Tibial nerve (tissue), 4 donors: Measurements from ENCODE around the gene PSMC4. TPM values are rescaled to one million over a fixed set of nuclear protein-coding genes. Genes with fewer than 3 reads are reported as not detected.

Experiments used
- DNase-seq, 2 donors: peaks; one replicate each; pipeline ENCODE4 v3.0.0-alpha.2; 2019; ENCODE audit warnings: low spot score in 2 of 2
- H3K27ac ChIP-seq, 4 donors: fragments of 200-600 bp; sonication (generic) in 3 of 4; one replicate each; pipeline ENCODE4 v1.5.1; 2017 to 2019; ENCODE audit warnings: mild to moderate bottlenecking in 1 of 4
- H3K27me3 ChIP-seq, 2 donors: fragments of 200-600 bp; sonication (generic) in 1 of 2; one replicate each; pipeline versions ENCODE4 v1.5.1 to v1.6.0; 2017 to 2019
- H3K36me3 ChIP-seq, 3 donors: fragments of 200-600 bp; sonication (generic); one replicate each; pipeline ENCODE4 v1.5.1; 2018 to 2019
- H3K4me1 ChIP-seq, 4 donors: fragments of 200-600 bp; sonication (generic) in 3 of 4; one replicate each; pipeline ENCODE4 v1.5.1; 2017 to 2019
- H3K4me3 ChIP-seq, 4 donors: fragments of 200-600 bp; sonication (generic) in 3 of 4; one replicate each; pipeline ENCODE4 v1.5.1; 2017 to 2019; ENCODE audit warnings: mild to moderate bottlenecking in 1 of 4, moderate library complexity in 1 of 4
- H3K9me3 ChIP-seq, 4 donors: fragments of 200-600 bp; sonication (generic) in 3 of 4; one replicate each; pipeline ENCODE4 v1.5.1; 2017 to 2019
- EP300 ChIP-seq, 2 donors: sonication (generic); formaldehyde crosslinking; IDR thresholded peaks; one replicate each; pipeline ENCODE4 v1.6.1; 2017; ENCODE audit warnings: antibody characterized with exemption in 2 of 2, mild to moderate bottlenecking in 1 of 2
- POLR2A ChIP-seq, 2 donors: fragments of 450-650 bp; IDR thresholded peaks; one replicate each; pipeline ENCODE4 v1.6.1; 2017; ENCODE audit warnings: antibody characterized with exemption in 2 of 2, mild to moderate bottlenecking in 2 of 2, moderate library complexity in 2 of 2
- WGBS, 2 donors: methylation state at CpG; one replicate each; pipeline ENCODE4 v1.1.5; 2018; 5-methylcytosine and 5-hydroxymethylcytosine counted together
- total RNA-seq, 4 donors: library from RNA; depleted of rRNA; stranded (reverse); fragments of >200 nt; gene quantifications; one replicate each; pipeline ENCODE4 v1.1.0, GENCODE V29; 2016
- TF ChIP-seq, protein P1 (sequence below), 5 experiments: fragments of 200-600 bp in 3 of 5; fragments of 450-650 bp in 2 of 5; sonication (generic) in 3 of 5; IDR thresholded peaks; one replicate each; pipeline ENCODE4 v1.5.1; 2016 to 2019; ENCODE audit warnings: antibody characterized with exemption in 5 of 5, mild to moderate bottlenecking in 3 of 5, moderate library complexity in 2 of 5

The PSMC4 gene
- total RNA-seq: 10 to 100 TPM; 49.4 to 91.8 (median 69.5) TPM

DNA sequence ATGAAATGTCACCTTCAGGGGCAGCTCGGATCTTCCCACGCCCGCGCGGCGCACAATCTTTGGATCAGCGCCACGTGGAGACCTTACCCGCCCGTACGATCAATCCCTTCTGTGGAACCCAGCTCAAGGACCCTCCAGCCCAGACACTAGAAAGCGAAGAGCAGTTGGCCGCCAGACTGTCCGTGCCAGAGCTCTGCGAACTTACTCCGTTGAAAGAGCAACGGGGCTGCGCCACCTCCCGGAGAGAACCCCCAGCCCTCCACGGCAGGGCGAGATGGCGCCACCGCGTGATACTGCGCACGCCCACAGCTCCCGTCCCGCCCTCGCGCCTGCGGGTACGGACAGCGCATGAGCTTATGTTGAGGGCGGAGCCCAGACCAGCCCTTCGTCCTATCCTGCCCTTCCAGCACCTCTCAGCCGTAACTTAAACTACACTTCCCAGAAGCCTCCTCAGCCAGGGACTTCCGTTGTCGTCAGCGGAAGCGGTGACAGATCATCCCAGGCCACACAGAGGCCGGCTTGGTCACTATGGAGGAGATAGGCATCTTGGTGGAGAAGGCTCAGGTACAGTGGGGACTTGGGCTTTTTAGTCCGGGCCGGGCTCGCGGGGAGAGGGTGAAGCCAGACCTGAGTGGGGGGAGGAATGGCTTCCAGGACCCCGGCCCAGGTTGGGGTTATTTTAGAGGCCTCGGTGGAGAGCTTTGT, at the start of gene PSMC4:
PSMC4 (plus strand) TSS at position 491 of the 705 bp plus-strand sequence; CDS start at position 529, 38 bp downstream.
- peak within 1 kb of the TSS; percentile 70 to 96 (median 91) for H3K27ac ChIP-seq
- peak; percentile 93 for DNase-seq
- TF ChIP-seq EP300 (IDR thresholded peaks at IDR 0.05) (peak; percentile 96 to 97), POLR2A (IDR thresholded peaks at IDR 0.05) (peak; percentile 46 to 87)
- TF ChIP-seq, protein P1, sequence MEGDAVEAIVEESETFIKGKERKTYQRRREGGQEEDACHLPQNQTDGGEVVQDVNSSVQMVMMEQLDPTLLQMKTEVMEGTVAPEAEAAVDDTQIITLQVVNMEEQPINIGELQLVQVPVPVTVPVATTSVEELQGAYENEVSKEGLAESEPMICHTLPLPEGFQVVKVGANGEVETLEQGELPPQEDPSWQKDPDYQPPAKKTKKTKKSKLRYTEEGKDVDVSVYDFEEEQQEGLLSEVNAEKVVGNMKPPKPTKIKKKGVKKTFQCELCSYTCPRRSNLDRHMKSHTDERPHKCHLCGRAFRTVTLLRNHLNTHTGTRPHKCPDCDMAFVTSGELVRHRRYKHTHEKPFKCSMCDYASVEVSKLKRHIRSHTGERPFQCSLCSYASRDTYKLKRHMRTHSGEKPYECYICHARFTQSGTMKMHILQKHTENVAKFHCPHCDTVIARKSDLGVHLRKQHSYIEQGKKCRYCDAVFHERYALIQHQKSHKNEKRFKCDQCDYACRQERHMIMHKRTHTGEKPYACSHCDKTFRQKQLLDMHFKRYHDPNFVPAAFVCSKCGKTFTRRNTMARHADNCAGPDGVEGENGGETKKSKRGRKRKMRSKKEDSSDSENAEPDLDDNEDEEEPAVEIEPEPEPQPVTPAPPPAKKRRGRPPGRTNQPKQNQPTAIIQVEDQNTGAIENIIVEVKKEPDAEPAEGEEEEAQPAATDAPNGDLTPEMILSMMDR (IDR thresholded peaks at IDR 0.05): peak; percentile 56 to 92 (median 81)
- peaks cover 2 to 39% (median 18%) of the 10 kb centered on the region in 3 donors for H3K36me3 ChIP-seq
- H3K4me3 ChIP-seq: peak within 1 kb of the TSS; percentile 69 to 83 (median 79)
- peaks cover 4 to 35% (median 15%) of the 10 kb centered on the region in 4 donors for H3K4me1 ChIP-seq
- no peaks in the 10 kb centered on the region for H3K27me3 ChIP-seq
- WGBS, 2 donors: 1% methylated on average over 30 to 47 of the region's 47 CpGs
- H3K9me3 ChIP-seq: no peaks in the 10 kb centered on the region

DNA sequence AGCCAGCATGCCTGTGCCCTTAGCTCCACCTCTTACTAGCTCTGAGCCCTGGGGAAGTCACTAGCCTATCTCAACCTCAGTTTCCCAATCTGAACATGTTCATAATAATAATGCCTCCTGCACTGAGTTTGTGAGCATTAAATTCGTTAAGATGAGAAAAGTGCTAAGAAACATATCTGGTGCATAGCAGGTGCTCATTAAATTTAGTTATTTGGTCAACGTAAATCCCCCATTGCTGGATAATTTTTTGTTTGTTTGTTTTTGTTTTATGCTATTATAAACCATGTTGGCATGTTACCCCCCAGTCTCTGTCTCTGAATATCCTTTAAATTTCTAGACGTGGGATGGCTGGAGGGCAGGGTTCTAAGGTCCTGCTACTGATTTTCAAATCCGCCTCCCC, 47.1 kb upstream of the PSMC4 start:
- 83 to 84% methylated on average over 4 of the region's 4 CpGs for WGBS, 2 donors
- Histone ChIP-seq H3K36me3 (no peaks in the 10 kb centered on the region), H3K4me1 (no peaks in the 10 kb centered on the region), H3K4me3 (no peak overlapping the region), H3K9me3 (peaks cover 0 to 14% (median 0%) of the 10 kb centered on the region in 4 donors), H3K27ac (no peak overlapping the region), H3K27me3 (no peaks in the 10 kb centered on the region)
- no peak for TF ChIP-seq POLR2A (IDR thresholded peaks at IDR 0.05)
- no peak for TF ChIP-seq EP300 (IDR thresholded peaks at IDR 0.05)
- TF ChIP-seq, protein P1 (IDR thresholded peaks at IDR 0.05): no peak
- no peak for DNase-seq

DNA sequence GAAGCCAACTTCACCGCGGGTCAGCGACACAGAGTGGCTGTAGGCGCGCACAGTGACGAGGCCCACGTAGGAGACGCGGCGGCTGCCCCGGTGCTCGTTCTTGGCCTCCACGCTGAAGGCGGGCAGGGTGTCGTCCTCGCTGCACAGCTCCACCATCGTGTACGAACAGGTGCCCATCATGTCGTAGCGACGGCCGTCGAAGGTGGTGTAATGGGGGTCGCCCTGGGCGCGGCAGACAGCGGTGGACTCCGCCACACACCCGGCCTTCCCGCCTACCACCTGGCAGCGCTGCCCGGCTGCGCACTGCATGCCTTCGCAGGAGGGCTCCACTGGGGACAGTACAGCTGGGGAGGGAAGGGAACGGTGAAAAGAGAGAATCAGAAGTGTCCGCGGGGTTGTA, 46.6 kb upstream of the PSMC4 start:
- Histone ChIP-seq H3K4me1 (no peaks in the 10 kb centered on the region), H3K9me3 (peaks cover 0 to 17% (median 0%) of the 10 kb centered on the region in 4 donors), H3K27me3 (no peaks in the 10 kb centered on the region), H3K4me3 (no peak overlapping the region), H3K36me3 (no peaks in the 10 kb centered on the region), H3K27ac (no peak overlapping the region)
- TF ChIP-seq EP300 (IDR thresholded peaks at IDR 0.05) (no peak), POLR2A (IDR thresholded peaks at IDR 0.05) (no peak)
- TF ChIP-seq, protein P1 (IDR thresholded peaks at IDR 0.05): no peak
- no peak for DNase-seq
- 93 to 97% methylated on average over 28 to 37 of the region's 37 CpGs for WGBS, 2 donors

DNA sequence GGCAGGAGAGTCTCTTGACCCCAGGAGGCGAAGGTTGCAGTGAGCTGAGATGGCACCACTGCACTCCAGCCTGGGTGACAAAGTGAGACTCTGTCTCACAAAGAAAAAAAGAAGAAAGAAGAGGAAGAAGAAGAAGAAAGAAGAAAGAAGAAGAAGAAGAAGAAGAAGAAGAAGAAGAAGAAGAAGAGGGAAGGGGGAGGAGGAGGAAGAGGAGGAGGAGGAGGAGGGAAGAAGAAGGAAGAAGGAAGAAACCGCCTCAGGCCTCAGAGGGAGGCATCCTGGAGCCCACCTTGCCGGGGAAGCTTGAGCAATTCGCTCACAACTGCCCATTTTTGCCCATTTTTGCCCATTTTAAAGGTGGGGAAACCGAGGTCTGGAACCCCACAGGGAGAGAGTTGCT, 46.0 kb upstream of the PSMC4 start:
- Histone ChIP-seq H3K4me1 (no peaks in the 10 kb centered on the region), H3K9me3 (peaks cover 0 to 14% (median 0%) of the 10 kb centered on the region in 4 donors), H3K4me3 (no peak overlapping the region), H3K27me3 (no peaks in the 10 kb centered on the region), H3K27ac (no peak overlapping the region), H3K36me3 (no peaks in the 10 kb centered on the region)
- WGBS, 2 donors: 76 to 78% methylated on average over 5 of the region's 5 CpGs
- no peak for DNase-seq
- TF ChIP-seq, protein P1 (IDR thresholded peaks at IDR 0.05): no peak
- TF ChIP-seq POLR2A (IDR thresholded peaks at IDR 0.05) (no peak), EP300 (IDR thresholded peaks at IDR 0.05) (no peak)

DNA sequence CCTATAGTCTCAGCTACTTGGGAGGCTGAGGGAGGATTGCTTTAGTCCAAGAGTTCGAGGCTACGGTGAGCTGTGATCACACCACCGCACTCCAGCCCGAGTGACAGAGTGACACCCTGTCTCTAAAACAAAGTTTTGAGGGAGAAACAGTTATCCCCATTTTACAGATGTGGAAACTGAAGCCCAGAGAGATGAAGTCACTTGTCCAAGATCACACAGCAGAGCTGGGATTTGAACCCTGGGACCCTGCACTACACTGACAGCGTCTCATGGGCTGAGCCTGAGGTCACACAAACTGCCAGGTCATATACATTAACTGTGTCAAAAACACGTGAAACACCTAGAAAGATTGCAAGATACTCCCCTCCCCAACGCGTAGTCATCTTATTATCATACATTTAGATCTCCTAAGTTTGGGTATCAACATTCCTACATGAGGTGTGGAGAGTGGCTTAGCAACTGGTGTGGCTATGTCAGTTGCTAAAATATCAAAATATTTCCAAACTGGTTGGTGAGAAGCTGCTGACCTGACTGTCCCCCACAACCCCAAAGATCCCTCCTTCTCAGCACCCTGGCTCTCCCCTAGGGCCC, 44.7 kb upstream of the PSMC4 start:
- no peak for DNase-seq
- no peaks in the 10 kb centered on the region for H3K36me3 ChIP-seq
- 88 to 92% methylated on average over 8 of the region's 8 CpGs for WGBS, 2 donors

More for the DNA sequence above, 44.7 kb upstream of the PSMC4 start:
- Histone ChIP-seq H3K9me3 (peaks cover 0 to 16% (median 0%) of the 10 kb centered on the region in 4 donors), H3K4me1 (no peaks in the 10 kb centered on the region), H3K27ac (no peak overlapping the region), H3K27me3 (no peaks in the 10 kb centered on the region), H3K4me3 (no peak overlapping the region)
- no peak for TF ChIP-seq POLR2A (IDR thresholded peaks at IDR 0.05)
- TF ChIP-seq, protein P1 (IDR thresholded peaks at IDR 0.05): no peak
- TF ChIP-seq EP300 (IDR thresholded peaks at IDR 0.05): no peak
